Lower lobe of right lung (tissue), 2 donors: ENCODE data around the gene GTF2B. TPM values are rescaled to one million over a fixed set of nuclear protein-coding genes. Genes with fewer than 3 reads are reported as not detected.
"Not testable (repeated sequence)": the region's sequence is repeated elsewhere in the genome, so short reads cannot be mapped to it uniquely, and the experiment has no call there.

Experiments used
- ATAC-seq, 2 donors: fragments of 200-7000 bp; cut with Tn5 transposase; one replicate each; pipeline ENCODE4 v1.9.1; 2020 to 2022; ENCODE audit warnings: mild to moderate bottlenecking in 2 of 2, moderate library complexity in 2 of 2
- DNase-seq: peaks from one replicate; pipeline ENCODE4 v3.0.0-alpha.2; 2020
- H3K27ac ChIP-seq: fragments of 200-600 bp; one replicate; pipeline ENCODE4 v1.8.0; 2022
- H3K27me3 ChIP-seq: fragments of 200-600 bp; one replicate; pipeline ENCODE4 v1.8.0; 2022; ENCODE audit warnings: low read depth
- H3K36me3 ChIP-seq: fragments of 200-600 bp; one replicate; pipeline ENCODE4 v1.8.0; 2022; ENCODE audit warnings: mild to moderate bottlenecking
- H3K4me1 ChIP-seq: fragments of 200-600 bp; one replicate; pipeline ENCODE4 v1.8.0; 2022
- H3K4me3 ChIP-seq: fragments of 200-600 bp; one replicate; pipeline ENCODE4 v1.8.0; 2022; ENCODE audit warnings: mild to moderate bottlenecking
- H3K9me3 ChIP-seq: fragments of 200-600 bp; one replicate; pipeline ENCODE4 v1.8.0; 2022
- CTCF ChIP-seq: fragments of 200-600 bp; IDR thresholded peaks from one replicate; pipeline ENCODE4 v1.8.0; 2022; ENCODE audit warnings: antibody characterized with exemption, mild to moderate bottlenecking
- intact Hi-C: fragments of 100-400 bp; cut with DNase I; formaldehyde crosslinking; loops from one replicate; pipeline ENCODE4 v1.11.0; 2022
- total RNA-seq: library from RNA; stranded (reverse); fragmentation: NEBNext Ultra II Directional; extraction: Animal tissue kit (Norgen Biotek cat#: 25700); gene quantifications from one replicate; pipeline ENCODE4 v1.2.1, GENCODE V29; 2021
- donor health status: DM: no; HTN: yes; CAD: no; lungs with severe emphysema.

The GTF2B gene
- total RNA-seq, 1 donor from 2014 or later = 26.0 TPM

- no peak for DNase-seq
- H3K27ac ChIP-seq = no peak overlapping the region
- TF ChIP-seq CTCF = no peak
Observed at GRCh38 chr1:88873737-88874349, 17.5 kb downstream of the GTF2B start.

DNA sequence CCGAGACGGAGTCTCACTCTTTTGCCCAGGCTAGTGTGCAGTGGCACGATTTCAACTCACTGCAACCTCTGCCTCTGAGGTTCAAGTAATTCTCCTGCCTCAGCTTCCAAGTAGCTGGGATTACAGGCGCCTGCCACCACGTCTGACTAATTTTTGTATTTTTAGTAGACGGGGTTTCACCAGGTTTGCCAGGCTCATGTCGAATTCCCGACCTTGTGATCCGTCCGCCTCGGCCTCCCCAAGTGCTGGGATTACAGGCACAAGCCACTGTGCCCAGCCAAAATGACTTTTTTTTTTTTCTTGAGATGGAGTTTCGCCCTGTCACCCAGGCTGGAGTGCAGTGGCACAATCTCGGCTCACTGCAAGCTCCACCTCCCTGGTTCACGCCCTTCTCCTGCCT is 21.7 kb downstream of the GTF2B start:
- H3K27ac ChIP-seq, DNase-seq, H3K27me3 ChIP-seq, ATAC-seq, H3K4me3 ChIP-seq, H3K36me3 ChIP-seq, H3K9me3 ChIP-seq, intact Hi-C loops: not testable (repeated sequence)
- peaks cover 48% of the 10 kb centered on the region for H3K4me1 ChIP-seq

More at GRCh38 chr1:88873737-88874349, 17.5 kb downstream of the GTF2B start:
- Histone ChIP-seq H3K4me3 (no peak overlapping the region), H3K36me3 (peaks cover 11% of the 10 kb centered on the region), H3K4me1 (peaks cover 65% of the 10 kb centered on the region), H3K27me3 (no peaks in the 10 kb centered on the region), H3K9me3 (no peaks in the 10 kb centered on the region)
- intact Hi-C loops = no loop called here
- ATAC-seq = peak; percentile 42 to 65

DNA sequence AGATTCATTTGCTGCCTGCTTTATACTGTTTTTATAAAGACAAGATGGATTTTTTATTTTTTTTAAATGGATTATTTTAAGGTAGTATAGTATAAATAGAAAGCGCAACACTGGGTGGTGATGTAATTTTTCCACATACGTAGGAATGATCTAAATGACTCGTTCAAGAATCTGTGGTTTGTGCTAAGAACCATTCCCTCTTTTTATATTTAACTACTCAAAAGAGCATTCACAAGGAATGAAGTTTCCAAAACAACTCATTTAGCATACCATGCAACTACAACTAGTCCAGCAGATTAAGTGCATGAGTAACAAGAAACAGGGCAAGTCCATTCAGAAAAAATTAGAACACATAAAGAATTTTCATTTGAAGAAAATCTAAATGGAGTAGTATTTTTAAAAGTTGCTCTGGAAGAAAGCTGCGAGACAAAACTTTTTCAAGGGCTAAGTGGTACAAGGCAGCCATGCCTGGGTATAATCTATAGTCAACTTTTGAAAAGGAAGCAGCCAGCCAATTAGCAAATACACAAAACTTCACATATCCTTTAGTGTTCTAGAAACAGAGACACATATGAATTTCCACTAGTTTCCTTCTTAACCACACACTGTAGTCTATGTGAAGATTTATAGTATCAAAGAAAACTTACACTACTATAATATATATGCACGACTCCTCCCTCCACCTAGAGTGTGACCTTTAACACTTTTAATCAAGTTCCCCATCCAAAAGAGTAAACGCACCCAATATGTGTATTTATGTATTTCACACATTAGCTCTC is 23.4 kb downstream of the GTF2B start:
- ATAC-seq = peak in 1 of 2 donors; percentile 24

DNA sequence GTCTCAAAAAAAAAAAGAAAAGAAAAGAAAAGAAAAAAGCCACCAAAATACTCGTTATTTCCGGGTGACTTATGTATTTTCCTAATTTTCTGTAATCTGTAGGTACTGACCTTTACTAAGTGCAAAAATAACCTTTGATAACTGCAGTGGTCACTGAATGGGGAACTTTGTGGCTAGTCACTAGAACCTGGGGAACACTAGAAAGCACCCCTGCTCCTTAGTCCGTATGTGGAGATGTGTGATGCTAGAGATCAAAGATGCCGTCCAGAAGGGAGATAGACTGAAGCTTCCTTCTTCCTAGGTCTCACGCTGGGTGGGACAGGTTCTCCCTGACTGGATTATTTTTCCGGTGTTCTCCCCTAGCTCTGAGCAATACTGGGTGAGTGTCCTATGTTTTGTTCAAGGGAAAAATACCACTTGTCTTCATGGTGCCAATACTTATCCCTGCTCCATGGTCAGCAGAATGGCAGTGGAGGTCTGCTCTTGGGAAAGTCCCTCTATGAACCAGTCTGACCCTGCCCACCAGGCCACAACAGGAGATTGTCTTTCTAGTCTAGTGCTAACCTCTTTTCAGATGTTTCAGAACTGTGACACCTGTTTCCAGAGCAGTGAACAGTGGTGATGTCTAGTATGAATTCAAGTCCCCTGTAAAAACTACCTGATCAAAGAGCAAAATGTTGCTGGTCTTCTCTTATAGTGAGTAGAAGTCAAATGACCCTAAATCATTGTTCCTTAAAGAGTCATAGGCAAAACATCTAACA is 39.9 kb downstream of the GTF2B start:
- no peaks in the 10 kb centered on the region for H3K4me1 ChIP-seq
- H3K27me3 ChIP-seq = no peaks in the 10 kb centered on the region
- intact Hi-C loops = no loop called here
- peaks cover 58% of the 10 kb centered on the region for H3K36me3 ChIP-seq
- H3K4me3 ChIP-seq = no peak overlapping the region
- no peak for ATAC-seq
- no peak overlapping the region for H3K27ac ChIP-seq
- TF ChIP-seq CTCF = no peak
- DNase-seq = no peak
- no peaks in the 10 kb centered on the region for H3K9me3 ChIP-seq

More for the DNA sequence above, 23.4 kb downstream of the GTF2B start:
- Histone ChIP-seq H3K36me3 (peaks cover 11% of the 10 kb centered on the region), H3K4me3 (no peak overlapping the region), H3K9me3 (no peaks in the 10 kb centered on the region), H3K27ac (no peak overlapping the region), H3K4me1 (peaks cover 36% of the 10 kb centered on the region), H3K27me3 (no peaks in the 10 kb centered on the region)
- intact Hi-C loops = no loop called here
- no peak for DNase-seq
- no peak for TF ChIP-seq CTCF

- DNase-seq (no peak), ATAC-seq (no peak)
- H3K27ac ChIP-seq = no peak overlapping the region
- intact Hi-C loops = no loop called here
- H3K4me3 ChIP-seq = no peak overlapping the region
- no peaks in the 10 kb centered on the region for H3K4me1 ChIP-seq
- H3K36me3 ChIP-seq = peaks cover 19% of the 10 kb centered on the region
- TF ChIP-seq CTCF = no peak
- no peaks in the 10 kb centered on the region for H3K27me3 ChIP-seq
- no peaks in the 10 kb centered on the region for H3K9me3 ChIP-seq
Observed at GRCh38 chr1:88847643-88848042, 43.7 kb downstream of the GTF2B start.
